Measurements from ENCODE around the gene TMUB1.
"Not testable (repeated sequence)": the region's sequence is repeated elsewhere in the genome, so short reads cannot be mapped to it uniquely, and the experiment has no call there.

Gene TMUB1

DNA sequence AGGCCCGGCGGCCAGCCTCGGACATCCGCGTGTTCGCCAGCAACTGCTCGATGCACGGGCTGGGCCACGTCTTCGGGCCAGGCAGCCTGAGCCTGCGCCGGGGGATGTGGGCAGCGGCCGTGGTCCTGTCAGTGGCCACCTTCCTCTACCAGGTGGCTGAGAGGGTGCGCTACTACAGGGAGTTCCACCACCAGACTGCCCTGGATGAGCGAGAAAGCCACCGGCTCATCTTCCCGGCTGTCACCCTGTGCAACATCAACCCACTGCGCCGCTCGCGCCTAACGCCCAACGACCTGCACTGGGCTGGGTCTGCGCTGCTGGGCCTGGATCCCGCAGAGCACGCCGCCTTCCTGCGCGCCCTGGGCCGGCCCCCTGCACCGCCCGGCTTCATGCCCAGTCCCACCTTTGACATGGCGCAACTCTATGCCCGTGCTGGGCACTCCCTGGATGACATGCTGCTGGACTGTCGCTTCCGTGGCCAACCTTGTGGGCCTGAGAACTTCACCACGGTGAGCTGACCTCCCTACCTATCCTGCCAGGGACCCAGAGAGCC, 34.3 kb downstream of the TMUB1 start:
- DNase-seq = no peak

DNA sequence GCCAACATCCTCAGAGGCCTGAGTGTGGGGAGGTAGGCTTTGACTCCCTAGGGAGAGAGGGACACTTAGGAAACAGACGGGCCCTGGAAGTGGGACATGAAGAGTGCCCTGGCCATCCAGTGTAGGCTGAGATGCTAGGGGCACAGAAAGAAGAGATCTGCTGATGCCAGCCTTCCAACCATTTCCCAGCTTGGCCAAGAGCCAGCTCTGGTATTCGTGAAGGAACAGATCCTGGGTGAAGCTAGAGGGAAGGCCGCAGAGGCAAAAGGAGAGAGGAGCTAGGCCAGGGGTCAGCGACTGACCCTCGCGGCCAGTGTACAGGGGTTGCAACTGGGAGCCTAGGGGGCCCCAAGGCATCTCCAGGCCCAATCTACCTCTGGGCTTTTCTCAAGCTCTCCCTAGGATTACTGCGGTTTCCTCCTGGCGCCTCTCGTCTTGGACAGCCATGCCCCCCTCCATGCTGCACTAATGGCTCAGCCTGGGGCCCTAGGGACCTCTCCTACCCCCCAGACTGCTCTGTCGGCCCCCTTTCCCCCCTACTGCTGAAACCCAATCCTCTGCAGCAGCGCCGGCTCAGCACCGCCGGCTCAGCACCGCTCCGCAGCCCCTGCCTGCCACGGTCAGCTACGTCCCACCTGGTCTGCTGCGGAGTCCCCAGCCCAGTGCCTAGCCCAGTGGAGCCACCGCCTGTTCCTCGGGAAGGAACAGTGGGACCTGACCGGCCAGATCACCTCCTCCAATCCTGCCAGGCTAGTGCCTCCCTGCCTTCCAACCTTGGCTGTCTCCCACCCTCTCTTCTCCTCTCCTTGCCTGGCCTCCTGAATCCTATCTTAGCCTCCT, 35.1 kb downstream of the TMUB1 start, which contains the start of gene ASIC3:
Gene ASIC3, plus strand, starts transcription at position 556 of the 840 bp plus-strand sequence. CDS start 355 bp downstream, outside the sequence.
- no peak for DNase-seq

DNA sequence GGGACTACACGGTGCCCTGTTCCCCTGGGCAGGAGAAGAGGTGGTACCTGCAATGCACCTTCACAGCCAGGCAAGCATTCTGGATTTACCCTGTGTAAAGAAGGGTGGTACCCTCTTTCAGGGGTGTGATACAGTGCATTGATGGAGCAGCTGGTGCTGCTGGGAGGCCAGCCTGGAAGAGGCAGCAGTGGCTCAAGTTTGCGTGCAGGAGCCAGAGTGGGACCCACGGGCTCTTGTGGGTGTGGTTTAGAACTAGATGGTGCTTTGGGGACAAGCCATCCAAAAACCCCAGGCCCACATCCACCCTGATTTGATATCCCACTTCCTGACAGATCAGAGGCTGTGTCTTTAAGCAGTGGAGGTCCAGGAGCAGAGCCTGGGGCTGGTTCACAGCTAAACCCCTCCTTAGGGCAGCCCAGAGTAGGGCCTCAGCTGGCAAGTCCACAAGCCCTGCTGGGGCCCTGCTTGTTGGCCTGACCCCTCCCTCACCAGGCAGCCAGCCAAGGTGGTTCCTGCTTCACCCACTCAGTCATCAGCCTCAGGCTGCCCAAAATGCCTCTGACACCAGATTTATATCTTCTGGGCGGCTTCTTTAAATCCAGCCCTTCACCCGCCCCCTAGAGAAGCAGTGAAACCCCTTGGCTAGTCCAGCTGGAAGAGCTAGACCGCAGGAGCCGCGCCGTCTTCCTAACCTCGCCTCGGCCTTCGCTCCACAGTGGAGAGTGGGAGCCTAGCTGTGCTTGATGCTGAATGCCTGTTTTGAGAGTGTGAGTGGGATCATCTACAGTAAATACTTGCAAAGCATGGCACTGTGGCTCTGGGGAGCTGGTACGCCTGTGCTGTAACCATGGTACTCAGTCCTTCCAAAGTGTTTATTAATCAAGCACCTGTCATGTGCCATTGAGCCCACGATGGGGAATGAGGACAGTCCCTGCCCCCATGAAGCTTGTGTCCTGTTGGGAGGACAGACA, 36.4 kb downstream of the TMUB1 start:
- peak; percentile 78 for DNase-seq

DNA sequence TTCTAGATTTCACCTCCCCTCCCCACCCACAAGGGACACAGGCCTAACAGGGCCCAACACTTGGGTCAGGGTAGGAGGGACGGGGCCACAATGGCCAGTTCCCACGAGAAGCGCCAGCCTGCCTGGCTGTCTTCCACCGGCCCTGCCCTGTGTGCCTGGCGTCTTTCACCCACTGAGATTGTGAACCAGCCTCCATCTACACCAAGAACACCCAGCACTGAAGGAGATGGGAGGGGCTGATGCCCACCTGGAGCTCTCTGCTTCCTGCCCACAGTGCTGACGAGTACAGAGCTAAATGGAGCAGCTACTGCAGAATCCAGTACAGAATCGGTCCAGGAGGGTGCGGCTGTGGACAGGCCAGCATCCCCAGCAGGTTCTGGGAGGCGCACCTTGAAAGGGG, 37.3 kb downstream of the TMUB1 start:
- DNase-seq = no peak

DNA sequence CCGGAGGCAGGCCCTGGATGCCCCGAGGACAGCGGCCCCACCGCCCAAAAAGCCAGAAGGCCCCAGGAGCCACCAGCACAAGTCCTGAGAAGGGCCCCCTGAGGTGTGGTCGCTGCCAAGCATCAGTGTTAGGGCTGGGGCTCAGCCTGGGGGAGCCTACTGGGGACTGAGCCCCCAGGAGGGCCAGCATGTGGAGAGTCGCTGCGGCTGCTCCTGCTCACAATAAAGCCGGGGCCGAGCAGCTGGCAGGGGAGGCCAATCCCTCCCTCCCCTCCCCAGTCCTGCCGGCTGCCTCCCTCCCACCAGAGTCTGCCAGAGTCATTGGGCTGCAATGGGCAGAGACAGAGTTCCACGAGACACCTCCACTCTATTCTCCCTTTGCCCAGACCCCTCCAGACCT, 38.0 kb downstream of the TMUB1 start:
- DNase-seq = no peak

DNA sequence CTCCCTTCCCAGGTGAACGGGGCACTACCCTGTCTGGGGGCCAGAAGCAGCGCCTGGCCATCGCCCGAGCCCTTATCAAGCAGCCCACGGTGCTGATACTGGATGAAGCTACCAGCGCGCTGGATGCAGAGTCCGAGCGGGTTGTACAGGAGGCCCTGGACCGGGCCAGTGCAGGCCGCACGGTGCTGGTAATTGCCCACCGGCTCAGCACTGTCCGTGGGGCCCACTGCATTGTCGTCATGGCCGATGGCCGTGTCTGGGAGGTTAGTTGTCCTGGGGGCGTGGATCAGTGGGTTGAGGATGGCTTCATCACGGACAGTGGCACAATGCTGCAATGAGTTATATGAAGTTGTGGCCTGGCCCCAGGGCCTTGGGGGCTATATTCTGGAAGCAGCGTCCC, 39.3 kb downstream of the TMUB1 start:
- no peak for DNase-seq

DNA sequence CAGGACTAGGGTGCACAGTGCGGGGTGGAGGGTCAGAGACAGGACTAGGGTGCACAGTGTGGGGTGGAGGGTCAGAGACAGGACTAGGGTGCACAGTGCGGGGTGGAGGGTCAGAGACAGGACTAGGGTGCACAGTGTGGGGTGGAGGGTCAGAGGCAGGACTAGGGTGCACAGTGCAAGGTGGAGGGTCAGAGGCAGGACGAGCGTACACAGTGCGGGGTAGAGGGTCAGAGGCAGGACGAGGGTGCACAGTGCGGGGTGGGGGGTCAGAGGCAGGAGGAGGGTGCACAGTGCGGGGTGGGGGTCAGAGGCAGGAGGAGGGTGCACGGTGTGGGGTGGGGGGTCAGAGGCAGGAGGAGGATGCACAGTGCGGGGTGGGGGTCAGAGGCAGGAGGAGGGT, 39.8 kb downstream of the TMUB1 start:
- not testable (repeated sequence) for DNase-seq

DNA sequence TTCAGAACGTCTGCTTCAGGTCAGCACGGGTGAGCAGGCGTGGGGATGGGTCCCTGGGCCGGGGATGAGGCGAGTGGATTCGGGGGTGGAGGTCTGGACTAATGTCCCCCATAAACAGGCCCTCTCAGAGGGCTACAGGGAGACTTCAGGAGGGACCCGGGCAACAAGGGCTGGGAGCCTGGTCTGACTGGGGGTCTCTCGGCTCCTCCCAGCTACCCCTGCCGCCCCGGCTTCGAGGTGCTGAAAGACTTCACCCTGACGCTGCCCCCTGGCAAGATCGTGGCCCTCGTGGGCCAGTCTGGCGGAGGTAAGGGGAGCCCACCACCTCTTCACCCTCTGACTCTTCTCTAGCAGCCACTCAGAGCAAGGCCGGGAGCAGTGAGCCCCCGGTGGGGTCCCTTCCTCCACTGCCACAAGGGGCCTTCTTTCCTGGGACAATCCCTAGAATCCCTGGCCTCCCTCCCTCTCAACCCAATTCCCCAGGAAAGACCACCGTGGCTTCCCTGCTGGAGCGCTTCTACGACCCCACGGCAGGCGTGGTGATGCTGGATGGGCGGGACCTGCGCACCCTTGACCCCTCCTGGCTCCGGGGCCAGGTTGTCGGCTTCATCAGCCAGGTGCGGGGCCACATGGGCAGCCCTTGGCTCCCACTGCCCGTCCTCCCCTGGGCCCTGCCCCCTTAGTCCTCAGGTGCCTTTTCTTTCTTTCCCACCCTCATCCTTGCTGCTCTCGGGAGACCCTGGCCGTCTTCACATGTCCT, 42.5 kb downstream of the TMUB1 start:
- no peak for DNase-seq

DNA sequence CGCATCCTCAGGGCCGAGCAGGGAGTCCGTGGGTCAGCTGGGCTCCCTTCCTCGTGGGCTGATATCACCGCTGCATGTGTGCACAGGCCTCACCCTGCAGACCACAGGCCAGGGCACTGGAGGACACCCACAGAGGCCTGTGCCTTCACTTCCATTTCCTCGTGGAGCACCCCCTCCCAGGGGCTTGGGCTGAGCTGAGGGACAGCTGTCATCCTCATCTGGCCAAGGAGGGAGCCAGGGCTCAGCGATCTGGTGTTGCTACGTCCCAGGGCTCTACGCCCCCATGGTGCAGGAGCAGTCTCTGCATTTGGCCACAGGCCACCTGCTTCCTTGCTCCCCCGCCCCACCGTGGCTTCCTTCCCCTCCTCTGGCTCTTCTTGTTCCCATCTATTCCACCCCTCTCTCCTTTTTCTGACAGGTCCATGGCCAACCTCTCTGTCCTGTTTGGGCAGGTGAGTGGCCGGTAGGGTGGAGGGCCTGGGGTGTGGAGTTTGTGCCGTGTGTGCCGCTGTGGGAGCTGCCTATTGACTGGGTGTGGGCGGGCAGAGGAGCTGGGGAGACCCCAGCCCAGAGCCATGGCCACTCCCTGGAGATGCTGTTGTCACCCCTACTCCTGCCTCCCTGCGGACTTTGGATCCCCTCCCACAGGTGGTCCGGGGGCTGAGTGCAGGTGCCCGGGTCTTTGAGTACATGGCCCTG, 43.3 kb downstream of the TMUB1 start:
- DNase-seq = no peak

DNA sequence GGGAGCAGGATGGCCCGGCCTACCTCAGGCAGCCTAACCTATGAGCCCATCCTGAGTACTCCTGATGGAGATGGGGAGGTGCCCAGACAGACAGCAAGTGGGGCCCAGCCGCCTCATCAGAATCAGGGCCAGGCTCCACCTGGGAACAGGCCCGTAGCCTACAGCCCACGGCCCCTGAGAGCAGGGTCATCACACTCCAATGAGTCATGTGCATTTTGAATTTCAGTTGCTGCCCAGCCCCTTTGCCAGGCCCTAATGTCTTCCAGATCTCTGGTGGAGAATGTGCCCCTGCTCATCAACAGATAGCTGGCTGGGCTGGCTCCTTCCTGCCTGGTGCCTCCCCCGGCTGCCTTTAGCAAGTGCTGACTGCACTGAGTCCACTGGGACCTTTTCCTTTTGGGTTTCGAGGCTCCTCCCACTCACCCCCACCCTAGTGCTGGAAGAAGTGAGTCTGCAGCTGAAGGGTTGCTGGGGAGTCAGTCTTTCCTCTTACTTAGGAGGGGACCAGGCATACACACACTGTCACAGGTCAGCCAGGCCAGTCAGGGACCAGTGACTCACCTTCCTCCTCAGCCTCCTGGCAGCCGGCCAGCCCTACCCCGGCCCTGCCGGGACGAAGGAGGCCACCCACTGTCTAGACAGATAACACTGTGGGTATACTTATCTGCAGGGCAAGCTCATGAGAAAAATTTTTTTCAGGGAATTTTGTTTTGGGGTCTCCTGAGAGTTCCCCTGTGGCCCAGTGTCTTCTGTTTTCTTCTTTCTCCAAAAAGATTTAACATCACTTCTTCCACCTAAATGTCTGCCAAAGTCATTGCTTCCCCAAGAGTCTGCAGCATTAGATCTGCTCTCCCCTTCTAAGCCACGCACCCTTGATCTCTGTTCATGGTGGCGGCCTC, 44.1 kb downstream of the TMUB1 start:
- peak; percentile 95 for DNase-seq

DNA sequence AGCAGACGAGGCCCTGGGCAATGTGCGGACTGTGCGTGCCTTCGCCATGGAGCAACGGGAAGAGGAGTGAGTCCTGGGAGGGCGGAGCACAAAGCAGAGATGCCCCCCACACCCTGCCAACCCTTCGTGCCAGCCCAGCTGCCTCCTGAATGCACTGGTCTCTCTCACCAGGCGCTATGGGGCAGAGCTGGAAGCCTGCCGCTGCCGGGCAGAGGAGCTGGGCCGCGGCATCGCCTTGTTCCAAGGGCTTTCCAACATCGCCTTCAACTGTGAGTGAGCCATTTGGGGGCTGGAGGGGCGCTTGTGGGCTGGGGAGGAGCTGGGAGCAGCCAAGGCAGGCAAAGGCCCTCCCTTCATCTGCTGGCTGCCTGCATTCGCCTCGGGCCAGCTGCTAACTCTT, 47.4 kb downstream of the TMUB1 start:
- DNase-seq = no peak

DNA sequence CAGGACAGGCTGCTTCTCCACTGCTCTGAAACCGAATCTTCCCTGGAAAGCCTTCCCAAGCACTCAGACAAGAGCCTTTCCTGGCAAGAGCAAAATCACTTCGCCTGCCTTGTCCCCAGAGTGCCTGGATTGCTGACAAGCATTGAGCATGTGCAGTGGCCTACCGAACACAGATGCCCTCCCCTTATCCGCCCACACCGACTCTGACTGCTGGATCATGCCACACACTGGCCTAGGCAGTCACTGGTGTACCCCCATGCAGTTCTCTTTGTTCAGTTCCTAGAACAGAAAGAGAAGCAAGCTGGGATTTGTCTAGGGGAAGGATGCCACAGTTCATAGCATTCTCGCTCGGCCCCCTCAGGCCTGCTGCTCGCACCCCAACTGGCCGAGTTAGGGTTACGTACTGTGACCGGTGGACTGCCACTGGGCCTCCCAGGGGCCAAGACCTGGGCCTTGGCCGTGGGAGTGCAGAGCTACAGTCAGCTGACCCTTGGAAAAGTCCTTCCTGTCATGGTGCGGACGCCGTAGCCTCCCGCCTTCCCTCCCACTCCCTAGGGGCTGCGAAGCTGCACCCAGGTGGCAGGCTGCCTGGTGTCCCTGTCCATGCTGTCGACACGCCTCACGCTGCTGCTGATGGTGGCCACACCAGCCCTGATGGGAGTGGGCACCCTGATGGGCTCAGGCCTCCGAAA, 48.1 kb downstream of the TMUB1 start:
- no peak for DNase-seq

DNA sequence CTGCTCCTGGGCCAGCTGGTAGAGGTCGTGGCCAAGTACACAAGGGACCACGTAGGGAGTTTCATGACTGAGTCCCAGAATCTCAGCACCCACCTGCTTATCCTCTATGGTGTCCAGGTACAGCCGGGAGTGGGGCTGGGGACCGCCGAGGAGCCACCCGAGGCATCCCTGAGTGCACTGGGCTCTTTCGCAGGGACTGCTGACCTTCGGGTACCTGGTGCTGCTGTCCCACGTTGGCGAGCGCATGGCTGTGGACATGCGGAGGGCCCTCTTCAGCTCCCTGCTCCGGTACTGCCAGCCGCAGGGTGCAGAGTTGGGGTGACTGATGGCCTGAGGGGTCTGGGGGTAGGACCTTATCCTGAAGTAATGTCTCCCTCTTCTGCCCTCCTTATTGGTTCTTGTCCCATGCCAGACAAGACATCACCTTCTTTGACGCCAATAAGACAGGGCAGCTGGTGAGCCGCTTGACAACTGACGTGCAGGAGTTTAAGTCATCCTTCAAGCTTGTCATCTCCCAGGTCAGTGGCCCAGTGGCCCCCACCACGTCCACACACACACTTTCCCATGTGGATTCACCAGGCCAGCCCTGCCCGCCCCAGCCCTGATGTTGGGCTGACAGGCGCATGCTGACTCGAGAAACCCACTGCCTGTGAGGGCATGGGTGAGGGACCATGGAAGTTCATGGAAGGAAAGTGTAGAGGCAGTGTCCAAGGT, 48.8 kb downstream of the TMUB1 start:
- no peak for DNase-seq

DNA sequence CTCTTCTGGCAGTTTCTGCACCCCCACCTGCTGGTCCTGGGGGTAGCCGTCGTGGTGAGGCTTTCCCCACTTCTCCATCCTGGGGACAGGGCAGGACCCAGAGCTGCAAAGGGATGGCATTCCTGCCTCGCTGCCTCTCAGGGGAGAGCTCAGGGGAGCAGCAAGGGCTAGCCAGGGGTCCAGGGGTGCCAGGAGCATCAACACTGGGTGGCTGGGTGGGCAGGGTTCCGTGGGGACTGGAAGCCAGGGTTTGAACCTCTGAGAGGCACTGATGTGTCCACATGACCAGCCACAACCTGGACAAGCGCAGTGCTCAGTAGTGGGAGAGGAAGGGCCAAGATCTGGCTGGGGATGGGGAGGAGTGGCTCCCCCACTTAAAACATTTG, 49.4 kb downstream of the TMUB1 start:
- DNase-seq = no peak

DNA sequence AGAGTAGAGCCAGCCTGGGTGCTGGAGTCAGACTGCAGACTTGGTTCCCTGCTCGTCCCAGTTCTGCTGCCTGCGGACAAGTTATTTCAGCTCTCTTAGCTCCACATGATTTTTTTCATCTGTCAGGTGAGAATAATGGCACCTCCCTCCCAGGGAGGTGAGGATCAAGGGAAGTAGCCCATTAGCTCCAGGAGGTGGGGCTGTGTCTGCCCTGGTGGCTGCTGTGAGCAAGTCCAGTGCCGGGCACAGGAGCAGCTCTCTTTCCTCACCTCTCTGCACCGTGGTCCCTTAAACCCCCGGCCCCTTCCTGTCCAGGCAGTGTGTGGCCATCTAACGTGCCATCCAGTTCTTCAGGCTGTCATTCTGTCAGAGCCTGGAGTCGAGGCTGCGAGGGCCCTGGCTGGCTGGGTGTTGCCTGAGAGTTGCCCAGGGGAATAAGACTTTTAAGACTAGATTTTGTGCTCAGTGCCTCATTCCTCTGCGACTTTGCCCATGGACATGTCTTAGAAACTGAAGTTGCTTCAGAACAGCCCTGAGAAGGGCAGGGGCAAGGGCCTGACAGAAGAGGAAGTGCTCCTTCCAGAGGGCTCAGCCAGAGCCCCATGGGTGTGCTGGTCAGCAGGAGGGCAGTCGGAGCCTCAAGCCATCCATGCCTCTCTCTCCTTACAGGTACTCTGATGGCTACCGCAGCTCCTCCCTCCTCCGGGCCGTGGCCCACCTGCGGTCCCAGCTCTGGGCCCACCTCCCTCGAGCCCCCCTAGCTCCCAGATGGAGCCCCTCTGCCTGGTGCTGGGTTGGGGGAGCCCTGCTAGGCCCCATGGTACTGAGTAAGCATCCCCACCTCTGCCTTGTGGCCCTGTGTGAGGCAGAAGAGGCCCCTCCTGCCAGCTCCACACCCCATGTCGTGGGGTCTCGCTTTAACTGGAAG, 50.1 kb downstream of the TMUB1 start:
- DNase-seq = no peak
